ENCODE results near the gene TCTN3.

DNA sequence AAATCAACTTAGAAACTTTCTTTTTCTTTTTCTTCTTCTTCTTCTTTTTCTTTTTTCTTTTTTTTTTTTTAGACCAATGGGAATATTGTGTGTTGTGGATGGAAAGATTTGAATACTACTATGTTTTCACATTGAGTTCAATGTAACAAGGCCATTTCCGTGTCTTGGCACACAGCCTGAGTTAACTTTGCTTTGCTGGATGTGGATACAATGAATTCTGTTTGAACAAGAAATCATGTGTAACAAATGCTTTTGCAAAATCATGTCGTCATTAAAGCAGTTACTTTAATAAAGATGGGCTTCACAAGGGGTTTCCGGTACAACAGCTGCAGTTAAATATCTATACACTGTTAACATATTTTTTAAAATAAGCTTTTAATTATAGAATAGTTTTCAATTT lies 48.8 kb upstream of the TCTN3 start:
- no peak for TF ChIP-seq FOXJ3 (CRISPR knock-in tag; IDR thresholded peaks at IDR 0.05)
- TF ChIP-seq POLR2AphosphoS5 (IDR thresholded peaks at IDR 0.05; ENCODE audit: low read depth, low read length): no peak
- TF ChIP-seq JUND (IDR thresholded peaks at IDR 0.05): no peak
- TF ChIP-seq, protein P1, sequence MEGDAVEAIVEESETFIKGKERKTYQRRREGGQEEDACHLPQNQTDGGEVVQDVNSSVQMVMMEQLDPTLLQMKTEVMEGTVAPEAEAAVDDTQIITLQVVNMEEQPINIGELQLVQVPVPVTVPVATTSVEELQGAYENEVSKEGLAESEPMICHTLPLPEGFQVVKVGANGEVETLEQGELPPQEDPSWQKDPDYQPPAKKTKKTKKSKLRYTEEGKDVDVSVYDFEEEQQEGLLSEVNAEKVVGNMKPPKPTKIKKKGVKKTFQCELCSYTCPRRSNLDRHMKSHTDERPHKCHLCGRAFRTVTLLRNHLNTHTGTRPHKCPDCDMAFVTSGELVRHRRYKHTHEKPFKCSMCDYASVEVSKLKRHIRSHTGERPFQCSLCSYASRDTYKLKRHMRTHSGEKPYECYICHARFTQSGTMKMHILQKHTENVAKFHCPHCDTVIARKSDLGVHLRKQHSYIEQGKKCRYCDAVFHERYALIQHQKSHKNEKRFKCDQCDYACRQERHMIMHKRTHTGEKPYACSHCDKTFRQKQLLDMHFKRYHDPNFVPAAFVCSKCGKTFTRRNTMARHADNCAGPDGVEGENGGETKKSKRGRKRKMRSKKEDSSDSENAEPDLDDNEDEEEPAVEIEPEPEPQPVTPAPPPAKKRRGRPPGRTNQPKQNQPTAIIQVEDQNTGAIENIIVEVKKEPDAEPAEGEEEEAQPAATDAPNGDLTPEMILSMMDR (IDR thresholded peaks at IDR 0.05): no peak
- TF ChIP-seq, protein P2, sequence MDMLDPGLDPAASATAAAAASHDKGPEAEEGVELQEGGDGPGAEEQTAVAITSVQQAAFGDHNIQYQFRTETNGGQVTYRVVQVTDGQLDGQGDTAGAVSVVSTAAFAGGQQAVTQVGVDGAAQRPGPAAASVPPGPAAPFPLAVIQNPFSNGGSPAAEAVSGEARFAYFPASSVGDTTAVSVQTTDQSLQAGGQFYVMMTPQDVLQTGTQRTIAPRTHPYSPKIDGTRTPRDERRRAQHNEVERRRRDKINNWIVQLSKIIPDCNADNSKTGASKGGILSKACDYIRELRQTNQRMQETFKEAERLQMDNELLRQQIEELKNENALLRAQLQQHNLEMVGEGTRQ (IDR thresholded peaks at IDR 0.05; ENCODE audit: borderline replicate concordance, low read depth, low read length): no peak
- TF ChIP-seq RAD21 (IDR thresholded peaks at IDR 0.05; ENCODE audit: low read length): no peak
- no peak for TF ChIP-seq SIN3A (IDR thresholded peaks at IDR 0.05; ENCODE audit: borderline replicate concordance, low read depth, low read length)
- TF ChIP-seq GATA2 (CRISPR knock-in tag; IDR thresholded peaks at IDR 0.05): no peak
- no peak for TF ChIP-seq SMC3 (IDR thresholded peaks at IDR 0.05; ENCODE audit: low read depth, low read length)
- TF ChIP-seq, protein P3, sequence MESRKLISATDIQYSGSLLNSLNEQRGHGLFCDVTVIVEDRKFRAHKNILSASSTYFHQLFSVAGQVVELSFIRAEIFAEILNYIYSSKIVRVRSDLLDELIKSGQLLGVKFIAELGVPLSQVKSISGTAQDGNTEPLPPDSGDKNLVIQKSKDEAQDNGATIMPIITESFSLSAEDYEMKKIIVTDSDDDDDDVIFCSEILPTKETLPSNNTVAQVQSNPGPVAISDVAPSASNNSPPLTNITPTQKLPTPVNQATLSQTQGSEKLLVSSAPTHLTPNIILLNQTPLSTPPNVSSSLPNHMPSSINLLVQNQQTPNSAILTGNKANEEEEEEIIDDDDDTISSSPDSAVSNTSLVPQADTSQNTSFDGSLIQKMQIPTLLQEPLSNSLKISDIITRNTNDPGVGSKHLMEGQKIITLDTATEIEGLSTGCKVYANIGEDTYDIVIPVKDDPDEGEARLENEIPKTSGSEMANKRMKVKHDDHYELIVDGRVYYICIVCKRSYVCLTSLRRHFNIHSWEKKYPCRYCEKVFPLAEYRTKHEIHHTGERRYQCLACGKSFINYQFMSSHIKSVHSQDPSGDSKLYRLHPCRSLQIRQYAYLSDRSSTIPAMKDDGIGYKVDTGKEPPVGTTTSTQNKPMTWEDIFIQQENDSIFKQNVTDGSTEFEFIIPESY (IDR thresholded peaks at IDR 0.05; ENCODE audit: borderline replicate concordance, low read depth): no peak
- TF ChIP-seq, protein P4, sequence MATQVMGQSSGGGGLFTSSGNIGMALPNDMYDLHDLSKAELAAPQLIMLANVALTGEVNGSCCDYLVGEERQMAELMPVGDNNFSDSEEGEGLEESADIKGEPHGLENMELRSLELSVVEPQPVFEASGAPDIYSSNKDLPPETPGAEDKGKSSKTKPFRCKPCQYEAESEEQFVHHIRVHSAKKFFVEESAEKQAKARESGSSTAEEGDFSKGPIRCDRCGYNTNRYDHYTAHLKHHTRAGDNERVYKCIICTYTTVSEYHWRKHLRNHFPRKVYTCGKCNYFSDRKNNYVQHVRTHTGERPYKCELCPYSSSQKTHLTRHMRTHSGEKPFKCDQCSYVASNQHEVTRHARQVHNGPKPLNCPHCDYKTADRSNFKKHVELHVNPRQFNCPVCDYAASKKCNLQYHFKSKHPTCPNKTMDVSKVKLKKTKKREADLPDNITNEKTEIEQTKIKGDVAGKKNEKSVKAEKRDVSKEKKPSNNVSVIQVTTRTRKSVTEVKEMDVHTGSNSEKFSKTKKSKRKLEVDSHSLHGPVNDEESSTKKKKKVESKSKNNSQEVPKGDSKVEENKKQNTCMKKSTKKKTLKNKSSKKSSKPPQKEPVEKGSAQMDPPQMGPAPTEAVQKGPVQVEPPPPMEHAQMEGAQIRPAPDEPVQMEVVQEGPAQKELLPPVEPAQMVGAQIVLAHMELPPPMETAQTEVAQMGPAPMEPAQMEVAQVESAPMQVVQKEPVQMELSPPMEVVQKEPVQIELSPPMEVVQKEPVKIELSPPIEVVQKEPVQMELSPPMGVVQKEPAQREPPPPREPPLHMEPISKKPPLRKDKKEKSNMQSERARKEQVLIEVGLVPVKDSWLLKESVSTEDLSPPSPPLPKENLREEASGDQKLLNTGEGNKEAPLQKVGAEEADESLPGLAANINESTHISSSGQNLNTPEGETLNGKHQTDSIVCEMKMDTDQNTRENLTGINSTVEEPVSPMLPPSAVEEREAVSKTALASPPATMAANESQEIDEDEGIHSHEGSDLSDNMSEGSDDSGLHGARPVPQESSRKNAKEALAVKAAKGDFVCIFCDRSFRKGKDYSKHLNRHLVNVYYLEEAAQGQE (IDR thresholded peaks at IDR 0.05; ENCODE audit: low read depth, low read length): no peak
